ENCODE results near the gene RYR3.

RYR3 gene

DNA sequence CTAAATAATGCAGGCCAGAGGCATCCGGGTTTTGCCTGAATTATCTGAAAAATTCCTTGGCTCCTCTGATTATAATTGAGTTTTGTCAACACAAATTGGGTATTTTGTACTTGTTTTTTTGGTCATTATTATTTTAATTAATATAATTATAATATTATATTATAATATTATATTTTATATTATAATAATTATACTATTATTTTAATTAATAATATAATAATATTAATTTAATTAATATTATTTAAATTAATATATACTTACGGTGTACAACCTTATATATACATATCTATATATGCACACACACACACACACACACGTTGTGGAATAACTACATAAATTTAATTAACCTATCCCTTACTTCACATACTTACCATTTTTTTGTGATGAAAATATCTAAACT is 73.5 kb downstream of the RYR3 start:
- no peak for DNase-seq (ENCODE audit: low spot score)

DNA sequence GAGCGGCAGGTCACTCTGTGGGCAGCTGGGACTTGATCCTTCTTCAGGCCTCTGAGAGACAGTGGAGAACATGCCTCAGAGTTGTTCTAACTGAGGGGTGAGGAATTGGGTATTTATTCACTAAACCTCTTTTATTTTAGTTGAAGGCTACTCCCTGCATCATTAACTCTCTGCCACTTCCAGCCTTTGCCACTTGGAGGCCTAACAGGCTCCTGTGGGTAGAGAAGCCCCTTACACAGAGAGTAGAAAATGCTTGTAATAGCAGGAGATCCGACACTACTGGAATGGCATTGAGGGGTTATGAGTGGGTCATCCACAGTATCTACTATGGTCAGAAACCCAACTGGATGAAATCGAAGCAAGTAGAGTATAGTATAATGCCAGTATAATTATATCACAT is 81.7 kb downstream of the RYR3 start:
- DNase-seq (ENCODE audit: low spot score), result no peak

DNA sequence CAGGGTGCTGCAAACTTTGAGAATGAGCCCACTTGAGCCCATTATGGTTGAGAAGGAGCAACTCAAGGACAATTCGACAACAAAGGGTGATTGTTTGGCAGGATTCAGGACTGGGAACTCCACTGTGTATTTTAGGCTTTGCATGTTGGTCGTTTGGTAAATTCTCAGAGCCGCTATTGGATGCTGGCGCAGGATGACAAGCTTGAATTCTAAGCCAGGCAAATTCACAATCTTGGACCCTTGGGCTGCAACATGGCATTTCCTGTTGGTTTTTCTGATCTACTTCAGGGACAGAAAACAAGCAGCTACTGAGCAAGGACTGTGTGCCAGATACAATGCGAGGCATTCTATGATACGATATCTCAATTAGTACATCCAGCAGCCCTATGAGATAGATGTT is 82.8 kb downstream of the RYR3 start:
- no peak for DNase-seq (ENCODE audit: low spot score)

DNA sequence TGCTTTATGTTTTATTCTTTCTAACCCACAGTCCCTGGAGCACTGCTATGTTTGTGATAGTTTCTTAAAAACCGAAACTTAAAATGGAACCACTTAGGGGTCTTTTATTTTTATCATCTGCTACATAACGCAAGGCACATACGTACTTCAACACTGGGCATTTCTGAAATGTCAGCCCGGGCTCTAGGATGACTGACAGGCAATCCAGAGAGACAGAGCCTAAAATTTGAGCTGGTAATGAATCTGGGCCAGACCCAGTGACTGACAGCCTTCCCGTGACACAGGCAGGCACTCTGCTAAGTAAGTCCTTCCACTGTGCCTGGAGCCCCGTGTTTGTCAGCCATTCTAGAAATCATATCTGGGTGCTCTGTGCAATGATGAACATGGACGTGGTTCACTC is 84.6 kb downstream of the RYR3 start:
- DNase-seq (ENCODE audit: low spot score), result no peak

DNA sequence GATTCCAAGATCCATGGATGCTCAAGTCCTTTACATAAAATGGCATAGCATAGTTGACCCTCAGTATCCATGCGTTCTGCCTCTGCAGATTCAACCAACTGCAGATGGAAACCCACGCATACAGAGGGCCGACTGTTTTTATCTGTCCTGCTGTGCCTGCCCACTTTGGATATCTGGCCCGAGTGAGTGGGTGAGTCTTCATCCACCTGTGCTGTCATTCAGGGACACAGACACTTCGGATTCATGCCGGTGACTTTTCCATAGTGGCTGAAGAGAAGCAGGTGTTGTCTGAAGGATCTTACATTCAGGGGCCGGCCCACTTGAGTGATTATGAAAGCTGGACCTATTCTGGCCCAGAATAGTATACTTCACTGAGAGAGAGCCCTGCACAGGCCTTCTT is 85.1 kb downstream of the RYR3 start:
- DNase-seq (ENCODE audit: low spot score), result no peak

DNA sequence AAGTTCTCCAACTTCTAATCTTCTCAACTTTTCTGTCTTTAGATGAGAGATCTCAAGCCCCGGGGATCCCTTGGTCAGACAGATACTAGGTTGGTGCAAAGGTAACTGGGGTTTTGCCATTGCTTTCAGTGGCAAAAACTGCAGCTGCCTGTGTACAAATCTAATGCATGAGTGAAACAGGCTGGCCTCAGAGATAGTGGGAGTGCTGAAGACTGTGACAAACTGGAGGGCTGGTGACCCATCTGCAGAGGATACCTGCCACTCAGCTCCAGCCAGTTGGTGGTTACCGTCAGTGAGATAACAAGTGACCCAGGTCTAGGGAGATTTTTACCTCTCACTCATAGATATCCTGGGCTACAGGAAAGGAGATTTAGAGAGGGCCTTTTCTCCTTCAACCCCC is 85.7 kb downstream of the RYR3 start:
- DNase-seq (ENCODE audit: low spot score), result no peak

DNA sequence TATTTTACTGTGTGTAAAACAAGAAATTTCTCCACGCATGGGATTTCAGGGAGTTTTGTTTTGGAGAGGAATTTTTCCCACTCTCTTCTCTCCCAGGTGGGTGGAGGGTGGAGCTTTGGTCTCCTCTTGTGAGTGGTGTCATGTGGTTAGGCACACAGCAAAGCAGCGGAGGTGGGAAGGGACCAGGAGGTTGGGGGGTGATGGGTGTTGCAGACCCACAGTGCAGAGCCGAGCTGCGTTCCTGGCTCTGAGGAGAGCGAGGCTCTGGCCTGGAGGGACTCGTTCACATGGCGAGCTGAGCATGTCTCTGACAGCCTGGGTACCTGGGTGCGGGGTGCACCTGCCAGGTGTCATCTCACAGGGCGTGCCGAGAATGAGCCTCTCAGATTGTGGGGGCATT is 87.8 kb downstream of the RYR3 start:
- DNase-seq (ENCODE audit: low spot score), result no peak

DNA sequence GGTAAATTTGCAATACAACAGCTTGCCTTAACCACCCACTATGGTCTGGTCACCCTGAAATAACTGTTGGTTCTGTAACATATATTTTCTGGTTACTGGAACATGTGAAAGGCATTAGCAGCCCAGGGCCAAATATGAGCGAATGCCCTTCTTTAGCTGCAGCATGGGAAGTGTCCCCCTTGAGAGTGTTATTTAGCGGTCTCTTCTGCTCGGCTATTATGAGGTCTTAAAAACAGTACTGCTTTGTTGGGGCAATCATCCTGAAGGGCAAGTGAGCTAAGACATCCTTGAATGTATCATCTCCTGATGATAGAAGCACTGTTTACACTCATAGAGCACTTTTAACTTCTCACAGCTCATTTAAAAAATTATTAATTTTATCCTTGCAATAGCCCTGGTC is 90.2 kb downstream of the RYR3 start:
- DNase-seq (ENCODE audit: low spot score), result no peak

DNA sequence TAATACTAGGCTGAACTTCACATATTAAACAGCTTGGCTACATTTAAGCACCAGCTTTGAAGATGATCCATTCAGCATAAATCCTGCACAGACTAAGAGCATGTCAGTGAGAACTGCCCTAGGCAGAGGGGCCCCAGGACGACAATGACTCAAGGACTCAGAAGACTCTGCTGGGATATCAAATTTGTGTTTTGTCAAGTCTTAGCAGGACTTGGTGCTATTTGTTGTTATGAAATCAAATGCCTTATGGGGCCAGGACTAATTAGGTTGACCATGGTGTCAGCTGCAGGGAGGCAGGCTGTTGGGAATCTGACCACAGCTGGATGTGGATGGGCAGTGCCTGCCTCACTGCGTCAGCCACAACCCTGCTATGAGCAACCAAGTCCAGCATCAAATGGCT is 91.8 kb downstream of the RYR3 start:
- DNase-seq (ENCODE audit: low spot score), result no peak

DNA sequence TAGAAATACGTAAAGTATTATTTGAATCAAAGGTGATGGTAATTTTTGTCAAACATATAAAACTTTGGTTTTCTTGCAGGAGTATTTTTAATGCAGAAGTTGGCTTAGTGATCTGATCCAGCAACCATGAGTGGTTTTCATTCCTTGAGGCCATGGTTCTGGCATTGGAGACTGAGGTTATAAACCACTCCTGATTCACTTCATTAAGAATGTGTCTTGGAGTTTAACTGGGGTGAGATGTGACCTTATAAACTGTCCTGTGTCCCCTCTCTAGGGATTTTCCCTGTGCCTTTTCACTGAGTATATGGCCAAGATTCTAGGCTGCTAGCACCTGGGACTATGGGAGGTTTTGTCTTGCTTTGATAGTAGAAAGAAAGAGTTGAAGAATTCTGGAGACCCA is 94.3 kb downstream of the RYR3 start:
- DNase-seq (ENCODE audit: low spot score), result no peak

DNA sequence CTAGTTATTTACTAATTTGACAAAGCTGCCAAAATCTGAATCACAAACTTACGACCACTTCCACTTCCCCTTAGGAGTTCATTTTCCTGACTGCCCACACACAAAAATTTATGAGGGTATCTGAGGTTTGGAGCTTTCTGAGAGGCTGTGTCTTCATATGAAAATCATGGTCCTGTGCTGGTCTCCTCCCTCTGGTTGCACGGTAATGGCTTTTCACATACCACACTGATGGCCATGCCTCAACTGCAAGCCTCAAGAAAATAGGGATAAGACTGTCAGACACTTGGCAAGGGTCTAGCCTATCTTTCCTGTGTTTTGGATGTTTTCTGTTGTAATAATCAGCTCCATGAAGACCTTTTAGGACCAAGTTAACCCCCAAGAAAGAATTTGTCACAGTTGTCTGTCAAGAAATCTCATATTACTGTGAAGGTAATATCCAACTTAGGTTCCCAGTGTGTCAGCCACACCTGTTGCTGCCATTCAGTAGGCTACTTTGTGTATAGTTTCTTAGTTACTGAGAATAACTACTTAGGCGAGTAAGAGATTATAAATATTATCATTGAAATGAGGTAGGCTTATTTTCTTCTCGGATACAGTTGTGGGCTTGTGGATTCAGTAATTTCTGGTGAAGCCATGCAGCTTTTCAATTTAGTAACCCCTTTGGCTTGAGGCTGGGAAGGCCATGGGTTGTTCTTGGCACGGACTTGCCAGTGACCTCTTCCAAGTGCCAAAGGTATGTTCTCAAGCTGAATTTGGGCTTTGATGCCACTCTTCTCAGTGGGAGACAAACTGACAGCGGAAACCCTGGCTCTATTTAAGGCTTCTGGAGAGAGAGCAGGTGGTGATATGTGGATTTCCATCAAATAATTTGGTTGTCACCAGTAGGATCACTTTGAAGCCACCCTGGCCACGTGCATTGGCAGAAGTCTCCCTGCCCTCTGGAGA is 101.1 kb downstream of the RYR3 start:
- no peak for DNase-seq (ENCODE audit: low spot score)

DNA sequence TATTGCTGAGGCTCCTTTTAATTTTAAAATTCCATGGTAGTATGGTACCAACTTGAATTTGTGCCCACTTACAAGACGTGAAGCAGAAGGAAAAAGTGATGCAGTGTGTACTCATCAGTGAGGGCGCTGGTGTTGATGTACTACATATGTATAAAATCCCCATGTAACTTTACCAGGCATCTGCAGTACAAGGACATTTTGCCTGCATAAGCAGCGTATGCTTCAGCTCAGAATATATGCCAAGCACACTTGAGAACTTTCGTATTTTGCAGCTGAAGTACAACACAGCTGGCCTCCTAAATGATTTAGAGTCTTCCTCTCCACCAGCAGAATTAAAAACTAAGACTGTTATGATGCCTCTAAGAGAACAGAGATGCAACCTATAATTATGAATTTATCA is 108.9 kb downstream of the RYR3 start:
- DNase-seq (ENCODE audit: low spot score), result no peak

DNA sequence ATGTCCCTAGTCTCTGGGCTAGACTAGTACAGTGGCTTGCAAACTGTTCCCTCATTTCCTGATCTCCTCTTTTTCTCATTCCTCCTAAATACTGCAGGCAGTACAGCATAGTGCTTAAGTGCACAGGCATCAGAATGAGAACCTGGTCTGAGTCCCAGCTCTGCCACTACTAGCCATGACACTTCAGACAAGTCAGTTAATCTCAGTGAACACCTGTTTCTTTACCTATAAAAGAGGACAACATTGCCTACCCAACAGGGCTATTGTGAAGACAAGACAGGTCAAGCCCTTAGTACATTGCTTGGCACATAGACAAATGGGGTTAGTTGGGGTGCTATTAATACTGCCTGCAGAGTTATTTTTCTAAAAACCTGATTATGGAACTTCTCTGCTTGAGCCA is 113.3 kb downstream of the RYR3 start:
- DNase-seq (ENCODE audit: low spot score), result no peak

DNA sequence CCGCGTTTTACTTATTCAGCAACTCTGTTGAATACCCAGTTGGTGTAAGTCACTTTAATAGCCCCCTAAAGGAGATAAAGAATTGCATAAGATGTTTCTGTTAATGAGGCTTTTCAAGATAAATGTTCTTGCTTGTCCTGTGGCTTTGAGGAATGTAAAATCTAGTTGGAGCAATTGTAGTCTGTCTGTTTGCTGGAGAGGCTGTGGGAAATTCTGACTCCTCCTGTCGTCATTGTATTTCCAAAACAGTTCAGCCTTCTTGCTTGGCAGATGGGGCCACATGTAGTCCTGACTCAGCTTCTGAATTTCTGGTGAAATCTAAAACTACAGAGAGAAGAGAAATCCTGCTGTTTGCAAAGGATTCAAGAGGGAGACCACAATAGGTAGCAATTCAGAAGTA is 114.4 kb downstream of the RYR3 start:
- DNase-seq (ENCODE audit: low spot score), result no peak

DNA sequence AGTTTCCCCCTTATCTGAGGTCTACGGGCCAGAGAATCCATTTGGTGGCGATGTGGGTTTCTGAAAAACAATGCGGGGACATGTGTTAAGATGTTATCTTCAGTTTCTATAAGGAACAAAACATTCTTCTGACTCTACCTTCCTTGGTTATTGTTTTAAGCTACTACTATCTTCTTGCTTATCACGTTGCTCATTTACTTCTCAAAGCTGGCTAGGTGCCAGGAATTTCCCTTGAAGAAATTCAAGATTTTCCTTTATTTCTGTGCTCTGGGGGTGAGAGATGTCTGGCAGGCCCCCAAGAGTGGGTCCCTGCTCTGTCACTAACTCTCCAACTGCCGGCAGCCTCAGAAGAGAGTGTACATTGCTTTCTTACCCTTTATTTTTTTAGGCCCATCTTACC is 119.8 kb downstream of the RYR3 start:
- DNase-seq (ENCODE audit: low spot score), result no peak

DNA sequence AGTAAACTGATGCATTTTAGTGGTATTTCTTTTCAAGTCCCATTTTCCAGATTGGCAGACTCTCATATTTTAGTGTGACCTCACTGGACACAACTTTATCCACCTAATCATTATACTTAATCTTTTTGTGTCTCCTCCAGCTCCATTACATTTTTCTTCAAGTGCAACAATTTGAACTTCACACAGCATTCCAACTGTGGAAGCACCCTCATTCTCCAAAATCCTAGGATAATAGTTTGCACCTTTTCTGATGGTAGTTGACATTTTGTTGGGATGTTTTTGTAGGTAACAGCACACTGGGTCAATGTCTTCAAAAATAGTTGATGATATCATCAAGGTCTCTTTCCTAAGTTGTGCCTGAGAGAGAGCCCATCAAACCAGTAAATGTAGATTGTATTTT is 123.1 kb downstream of the RYR3 start:
- no peak for DNase-seq (ENCODE audit: low spot score)

DNA sequence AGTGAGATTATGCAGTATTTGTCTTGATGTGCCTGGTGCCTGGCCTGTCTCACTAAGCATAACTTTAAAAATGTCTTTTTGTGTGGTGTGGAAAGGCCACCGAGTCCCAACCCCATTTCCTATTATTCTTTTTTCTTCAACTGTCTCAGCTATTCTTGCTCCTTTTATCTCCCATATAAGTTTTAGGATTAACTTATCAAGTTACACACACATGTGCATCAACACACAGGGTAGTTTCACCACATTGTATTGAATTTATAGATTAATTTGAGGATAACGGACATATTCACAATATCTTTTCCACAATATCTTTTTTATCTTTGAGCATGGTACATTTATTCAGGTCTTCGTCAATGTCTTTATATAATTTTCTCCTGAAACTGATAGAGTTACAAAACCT is 127.6 kb downstream of the RYR3 start:
- no peak for DNase-seq (ENCODE audit: low spot score)

DNA sequence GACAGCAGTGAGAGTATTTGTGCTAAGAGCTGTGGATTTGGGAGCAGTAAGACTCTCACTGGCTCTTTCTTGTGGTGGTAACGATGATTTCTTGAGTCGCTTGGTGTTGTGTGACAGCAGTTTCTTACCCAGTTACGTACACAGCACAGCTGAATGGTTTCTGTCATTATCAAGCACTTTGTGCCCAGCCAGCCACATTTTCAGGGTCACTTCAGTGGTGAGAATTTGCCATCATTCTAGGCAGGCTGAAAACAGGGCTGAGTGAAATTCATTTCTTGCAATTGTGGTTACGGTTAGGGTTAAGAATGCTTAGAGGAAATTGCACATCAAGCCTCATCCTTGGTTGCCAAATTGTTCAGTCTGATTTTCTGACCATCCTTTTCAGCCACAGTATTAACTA is 130.1 kb downstream of the RYR3 start:
- no peak for DNase-seq (ENCODE audit: low spot score)

DNA sequence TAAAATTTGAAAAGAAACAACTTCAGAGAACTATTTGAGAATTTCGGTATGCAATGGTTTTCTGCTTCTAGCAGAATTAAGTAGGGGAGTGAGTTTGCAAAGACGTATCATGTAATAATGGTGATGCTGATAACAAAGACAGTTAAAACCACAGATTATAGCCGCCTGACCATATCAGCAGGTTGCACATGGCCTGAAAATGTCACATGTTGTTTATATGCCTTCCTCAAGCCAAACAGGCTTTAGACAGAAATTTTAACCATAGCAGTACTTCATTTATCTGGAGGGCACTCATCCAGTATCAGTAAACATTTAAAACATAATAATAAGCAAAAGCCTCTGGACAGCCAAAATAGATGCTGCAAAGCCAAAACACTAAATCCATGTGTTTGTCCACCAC is 131.7 kb downstream of the RYR3 start:
- DNase-seq (ENCODE audit: low spot score), result no peak

DNA sequence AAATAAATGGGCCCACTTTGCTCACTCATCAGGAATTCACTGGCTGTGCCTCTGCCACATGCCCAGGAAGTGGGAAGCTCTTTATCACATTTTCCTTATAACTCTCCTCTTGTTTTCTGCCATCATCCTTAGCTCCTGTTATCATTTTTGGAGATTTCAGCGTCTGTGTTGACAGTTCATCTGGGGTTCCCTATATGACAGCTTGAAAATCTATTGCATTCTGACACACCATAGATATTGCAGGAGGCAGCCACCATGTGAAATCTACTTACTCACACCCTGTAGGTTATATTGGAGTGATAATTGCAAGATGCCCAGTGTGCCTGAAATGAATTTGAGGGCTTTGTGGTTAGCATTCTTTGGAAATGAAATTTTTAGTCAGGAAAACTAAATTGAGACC is 132.9 kb downstream of the RYR3 start:
- DNase-seq (ENCODE audit: low spot score), result no peak

DNA sequence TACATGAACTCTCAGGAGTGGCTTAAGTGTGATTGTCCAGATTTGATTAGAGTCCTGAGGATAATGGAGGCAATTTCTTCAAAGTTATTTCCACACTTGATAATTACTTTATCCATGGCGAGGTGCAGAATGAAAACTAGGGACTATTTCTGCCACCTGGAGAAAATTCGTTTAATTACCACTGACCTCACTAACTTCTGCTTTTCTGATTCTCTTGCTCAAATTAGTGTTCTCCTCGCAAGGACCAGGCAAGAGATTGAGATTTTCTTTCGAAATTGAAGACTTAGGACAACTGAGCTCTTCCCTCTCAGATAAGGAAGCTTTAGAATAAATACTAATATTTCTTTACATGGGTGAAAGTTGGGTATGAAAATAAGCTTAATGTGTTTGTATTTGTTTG is 135.2 kb downstream of the RYR3 start:
- no peak for DNase-seq (ENCODE audit: low spot score)

DNA sequence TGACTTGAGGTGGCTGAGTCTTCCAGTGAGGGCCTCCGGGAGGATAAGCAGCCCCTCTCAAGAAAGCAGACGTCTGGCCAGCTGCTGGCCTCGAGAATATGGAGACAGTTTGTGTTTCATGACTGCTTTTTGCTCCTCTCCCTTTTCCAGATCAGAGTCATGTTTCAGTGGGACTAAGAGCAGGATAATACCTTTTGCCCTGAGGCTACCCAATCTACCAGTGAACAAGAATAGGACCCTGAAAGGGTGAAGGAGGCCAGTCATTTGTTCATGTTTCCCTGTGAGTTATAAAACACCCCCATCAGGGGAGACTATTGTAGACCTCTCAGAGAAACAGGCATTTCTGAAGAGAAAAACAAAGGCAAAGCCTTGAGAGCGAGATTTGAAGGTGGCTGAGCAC is 137.4 kb downstream of the RYR3 start:
- no peak for DNase-seq (ENCODE audit: low spot score)

DNA sequence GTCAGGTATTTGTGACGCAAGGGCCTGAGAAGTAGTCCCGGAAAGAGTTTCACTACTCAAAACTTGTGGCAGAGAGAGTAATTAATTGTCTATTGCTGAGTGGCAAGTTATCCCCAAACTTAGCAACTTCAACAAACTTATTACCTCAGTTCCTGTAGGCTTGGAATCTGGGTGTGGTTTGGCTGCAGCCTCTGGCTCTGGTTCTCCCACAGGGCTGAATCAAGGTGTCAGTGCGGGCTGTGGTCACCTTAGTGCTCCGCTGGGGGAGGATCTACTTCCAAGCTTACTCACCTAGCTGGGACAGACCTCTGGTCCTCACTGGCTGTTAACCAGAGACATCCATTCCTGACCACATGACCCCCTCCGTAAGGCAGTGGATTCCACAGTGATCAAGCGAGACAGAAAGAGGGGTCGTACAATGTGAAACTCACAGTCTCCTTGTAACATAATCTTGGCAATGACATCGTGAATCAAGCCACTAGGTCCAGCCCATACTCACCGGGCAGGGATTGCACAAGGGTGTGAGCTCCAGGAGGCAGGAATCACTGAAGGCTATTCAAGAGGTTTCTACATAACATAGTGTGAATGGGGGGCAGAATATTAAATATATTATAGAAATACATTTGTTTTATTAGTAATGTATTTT is 138.3 kb downstream of the RYR3 start:
- no peak for DNase-seq (ENCODE audit: low spot score)

DNA sequence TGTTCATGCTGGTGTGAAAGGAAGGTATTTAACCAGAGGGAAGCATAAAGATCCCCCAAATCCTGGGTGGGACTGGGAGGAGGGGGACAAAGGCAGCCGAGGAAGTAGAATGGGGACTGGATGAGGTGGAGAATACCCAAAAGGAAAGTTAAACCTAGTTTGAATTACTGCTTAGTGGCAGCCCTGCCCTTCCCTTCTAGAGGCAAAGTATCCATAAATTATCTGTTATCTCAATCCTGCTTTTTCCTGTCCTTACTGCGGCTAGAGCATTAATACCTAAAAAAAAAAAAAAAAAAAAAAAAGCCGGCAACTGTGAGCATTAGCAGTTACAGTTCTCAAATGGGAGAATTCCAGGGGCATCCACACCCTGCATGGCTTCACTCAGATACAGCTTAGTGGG is 139.0 kb downstream of the RYR3 start:
- DNase-seq (ENCODE audit: low spot score), result no peak
